Spleen (tissue), 11 donors: Measurements from ENCODE around the gene POLD3. TPM values are rescaled to one million over a fixed set of nuclear protein-coding genes. Genes with fewer than 3 reads are reported as not detected.

Experiments used
- DNase-seq: peaks from one replicate; pipeline ENCODE4 v3.0.0-alpha.2; 2020
- H3K27ac ChIP-seq, 8 donors: fragments of 200-600 bp; sonication (generic) in 7 of 8; 1 replicate in 4 of 8; 2 replicates in 4 of 8; pipeline versions ENCODE4 v1.5.0 to v1.8.0; 2016 to 2021; ENCODE audit warnings: inconsistent platforms in 4 of 8, mild to moderate bottlenecking in 4 of 8, moderate library complexity in 1 of 8
- H3K27me3 ChIP-seq, 7 donors: fragments of 200-600 bp; sonication (generic) in 6 of 7; replicated peaks in 1 of 7; 1 replicate in 4 of 7; 2 replicates in 3 of 7; pipeline versions ENCODE4 v1.5.0 to v1.8.0; 2016 to 2021; ENCODE audit warnings: inconsistent platforms in 3 of 7, mild to moderate bottlenecking in 1 of 7
- H3K36me3 ChIP-seq, 6 donors: fragments of 200-600 bp; sonication (generic) in 5 of 6; 1 replicate in 4 of 6; 2 replicates in 2 of 6; pipeline versions ENCODE4 v1.5.0 to v1.8.0; 2016 to 2021; ENCODE audit warnings: inconsistent platforms in 2 of 6
- H3K4me1 ChIP-seq, 6 donors: fragments of 200-600 bp; sonication (generic) in 5 of 6; 1 replicate in 3 of 6; 2 replicates in 3 of 6; pipeline versions ENCODE4 v1.5.0 to v1.8.0; 2016 to 2021; ENCODE audit warnings: inconsistent platforms in 3 of 6
- H3K4me3 ChIP-seq, 8 donors: fragments of 200-600 bp; sonication (generic) in 7 of 8; 1 replicate in 4 of 8; 2 replicates in 4 of 8; pipeline versions ENCODE4 v1.5.0 to v1.8.0; 2016 to 2021; ENCODE audit warnings: inconsistent platforms in 4 of 8, mild to moderate bottlenecking in 4 of 8, moderate library complexity in 2 of 8
- H3K9me3 ChIP-seq, 8 donors: fragments of 200-600 bp; sonication (generic) in 7 of 8; 1 replicate in 4 of 8; 2 replicates in 4 of 8; pipeline versions ENCODE4 v1.5.0 to v1.8.0; 2016 to 2021; ENCODE audit warnings: inconsistent platforms in 4 of 8
- POLR2A ChIP-seq, 3 donors: fragments of 450-650 bp; IDR thresholded peaks; one replicate each; pipeline ENCODE4 v1.5.1; 2017; ENCODE audit warnings: antibody characterized with exemption in 3 of 3, mild to moderate bottlenecking in 1 of 3
- POLR2AphosphoS5 ChIP-seq, 3 donors: sonication (generic); formaldehyde crosslinking; IDR thresholded peaks; one replicate each; pipeline ENCODE4 v1.5.1; 2017; ENCODE audit warnings: antibody characterized with exemption in 3 of 3
- WGBS, 5 donors: extraction: QIAGEN DNeasy Blood & Tissue Kit in 3 of 5; methylation state at CpG; one replicate each; pipeline versions ENCODE4 v1.1.5 to v1.1.7; 2013 to 2018; 5-methylcytosine and 5-hydroxymethylcytosine counted together
- intact Hi-C: fragments of 100-400 bp; cut with DNase I; formaldehyde crosslinking; loops from one replicate; pipeline ENCODE4 v1.15.0; 2023; ENCODE audit warnings: low total_unique reads
- polyA plus RNA-seq, 3 donors: library from polyadenylated mRNA; stranded (reverse); fragments of 200-250 nt; gene quantifications; one replicate each; pipeline ENCODE4 v1.2.1, GENCODE V29; 2013
- total RNA-seq, 7 donors: library from RNA; depleted of rRNA in 3 of 7; stranded (reverse); fragments of >200 nt in 3 of 7; fragmentation: NEBNext Ultra II Directional in 4 of 7; extraction: Animal tissue kit (Norgen Biotek cat#: 25700) in 4 of 7; gene quantifications; one replicate each; pipeline versions ENCODE4 v1.1.0 to v1.2.1, GENCODE V29; 2016 to 2021
- TF ChIP-seq, protein P1 (sequence below), 11 experiments: fragments of 200-600 bp in 7 of 11; fragments of 450-650 bp in 4 of 11; sonication (generic) in 4 of 11; IDR thresholded peaks in 8 of 11; conservative IDR thresholded peaks in 3 of 11; 1 replicate in 7 of 11; 2 replicates in 4 of 11; pipeline versions ENCODE4 v1.4.0 to v1.8.0; 2016 to 2021; ENCODE audit warnings: antibody characterized with exemption in 11 of 11, inconsistent platforms in 4 of 11, mild to moderate bottlenecking in 1 of 11
- donor health status: healthy with polysubstance abuse.
- donor health status: DM: no; HTN: no; CAD: no; lungs with moderate emphysema.
- donor health status: DM: no; HTN: no; CAD: no.
- donor health status: Bipolar disorder and iron deficiency.
- donor health status: healthy.
- donor health status: DM: no; HTN: no; CAD: no.
- donor health status: DM: yes; HTN: yes; CAD: no.

Gene POLD3
- total and polyA plus RNA-seq, 10 donors = 5.0 to 23.1 (median 16.6) TPM

DNA sequence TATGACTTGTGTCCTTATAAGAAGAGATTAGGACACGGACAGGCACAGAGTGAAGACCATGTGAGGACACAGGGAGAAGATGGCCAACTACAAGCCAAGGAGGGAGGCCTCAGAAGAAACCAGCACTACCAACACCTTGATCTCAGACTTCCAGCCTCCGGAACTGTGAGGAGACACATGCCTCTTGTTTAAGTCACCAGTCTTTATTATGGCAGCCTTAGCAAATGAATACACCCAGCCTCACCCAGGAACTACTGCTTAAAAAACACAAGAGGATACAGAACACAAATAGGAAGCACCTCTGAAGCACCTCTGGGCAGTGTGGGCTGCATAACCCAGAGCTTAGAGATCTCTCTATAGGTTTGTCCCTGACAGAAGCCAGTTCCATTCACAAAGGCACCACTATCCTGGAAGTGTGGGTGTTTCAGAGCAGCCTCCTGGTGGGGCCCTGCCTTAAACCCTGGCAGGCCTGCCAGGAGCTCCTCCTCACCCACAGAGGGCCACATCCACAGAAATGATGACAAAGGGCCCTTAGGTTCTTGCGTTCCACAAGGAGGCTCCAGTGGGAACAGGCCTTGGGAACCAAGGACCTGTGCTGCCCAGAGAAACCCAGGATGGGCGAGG is 80.1 kb downstream of the POLD3 start:
- Histone ChIP-seq H3K27ac (peak overlapping the region; percentile 11 to 71 (median 55)), H3K36me3 (no peaks in the 10 kb centered on the region), H3K27me3 (no peaks in the 10 kb centered on the region), H3K4me1 (peaks cover 0 to 19% (median 7%) of the 10 kb centered on the region in 6 donors), H3K9me3 (no peaks in the 10 kb centered on the region), H3K4me3 (no peak overlapping the region)
- intact Hi-C loops = no loop called here
- DNase-seq = no peak
- WGBS, 5 donors = 62 to 84% (median 78%) methylated on average over 4 of the region's 4 CpGs
- TF ChIP-seq, protein P1, sequence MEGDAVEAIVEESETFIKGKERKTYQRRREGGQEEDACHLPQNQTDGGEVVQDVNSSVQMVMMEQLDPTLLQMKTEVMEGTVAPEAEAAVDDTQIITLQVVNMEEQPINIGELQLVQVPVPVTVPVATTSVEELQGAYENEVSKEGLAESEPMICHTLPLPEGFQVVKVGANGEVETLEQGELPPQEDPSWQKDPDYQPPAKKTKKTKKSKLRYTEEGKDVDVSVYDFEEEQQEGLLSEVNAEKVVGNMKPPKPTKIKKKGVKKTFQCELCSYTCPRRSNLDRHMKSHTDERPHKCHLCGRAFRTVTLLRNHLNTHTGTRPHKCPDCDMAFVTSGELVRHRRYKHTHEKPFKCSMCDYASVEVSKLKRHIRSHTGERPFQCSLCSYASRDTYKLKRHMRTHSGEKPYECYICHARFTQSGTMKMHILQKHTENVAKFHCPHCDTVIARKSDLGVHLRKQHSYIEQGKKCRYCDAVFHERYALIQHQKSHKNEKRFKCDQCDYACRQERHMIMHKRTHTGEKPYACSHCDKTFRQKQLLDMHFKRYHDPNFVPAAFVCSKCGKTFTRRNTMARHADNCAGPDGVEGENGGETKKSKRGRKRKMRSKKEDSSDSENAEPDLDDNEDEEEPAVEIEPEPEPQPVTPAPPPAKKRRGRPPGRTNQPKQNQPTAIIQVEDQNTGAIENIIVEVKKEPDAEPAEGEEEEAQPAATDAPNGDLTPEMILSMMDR (IDR thresholded peaks at IDR 0.05 in 8 of 11, conservative IDR thresholded peaks at IDR 0.05 in 3 of 11) = no peak
- no peak for TF ChIP-seq POLR2AphosphoS5 (IDR thresholded peaks at IDR 0.05)

GRCh38 chr11:74672956-74673692 is 80.7 kb downstream of the POLD3 start:
- intact Hi-C loops = no loop called here
- H3K4me3 ChIP-seq = no peak overlapping the region
- 55 to 74% (median 63%) methylated on average over 12 of the region's 12 CpGs for WGBS, 5 donors
- peak overlapping the region in 7 of 8 donors; percentile 11 to 71 (median 55) for H3K27ac ChIP-seq
- TF ChIP-seq POLR2A (IDR thresholded peaks at IDR 0.05) (no peak), POLR2AphosphoS5 (IDR thresholded peaks at IDR 0.05) (peak; percentile 60 to 84 (median 75))
- TF ChIP-seq, protein P1 (IDR thresholded peaks at IDR 0.05 in 8 of 11, conservative IDR thresholded peaks at IDR 0.05 in 3 of 11) = no peak
- H3K4me1 ChIP-seq = peaks cover 0 to 19% (median 7%) of the 10 kb centered on the region in 6 donors
- DNase-seq = peak; percentile 46
- no peaks in the 10 kb centered on the region for H3K36me3 ChIP-seq
- H3K27me3 ChIP-seq = no peaks in the 10 kb centered on the region
- H3K9me3 ChIP-seq = no peaks in the 10 kb centered on the region

- WGBS, 5 donors = 88 to 96% (median 93%) methylated on average over 7 of the region's 7 CpGs
- no peak overlapping the region for H3K4me3 ChIP-seq
- H3K36me3 ChIP-seq = no peaks in the 10 kb centered on the region
- peak overlapping the region in 7 of 8 donors; percentile 11 to 71 (median 55) for H3K27ac ChIP-seq
- intact Hi-C loops = no loop called here
- no peaks in the 10 kb centered on the region for H3K9me3 ChIP-seq
- H3K4me1 ChIP-seq = peaks cover 0 to 19% (median 7%) of the 10 kb centered on the region in 6 donors
- DNase-seq = peak; percentile 37
- no peak for TF ChIP-seq POLR2AphosphoS5 (IDR thresholded peaks at IDR 0.05)
- TF ChIP-seq, protein P1 (IDR thresholded peaks at IDR 0.05 in 8 of 11, conservative IDR thresholded peaks at IDR 0.05 in 3 of 11) = no peak
- no peak for TF ChIP-seq POLR2A (IDR thresholded peaks at IDR 0.05)
- H3K27me3 ChIP-seq = no peaks in the 10 kb centered on the region
These were observed 81.4 kb downstream of the POLD3 start for GRCh38 chr11:74673693-74674360.

DNA sequence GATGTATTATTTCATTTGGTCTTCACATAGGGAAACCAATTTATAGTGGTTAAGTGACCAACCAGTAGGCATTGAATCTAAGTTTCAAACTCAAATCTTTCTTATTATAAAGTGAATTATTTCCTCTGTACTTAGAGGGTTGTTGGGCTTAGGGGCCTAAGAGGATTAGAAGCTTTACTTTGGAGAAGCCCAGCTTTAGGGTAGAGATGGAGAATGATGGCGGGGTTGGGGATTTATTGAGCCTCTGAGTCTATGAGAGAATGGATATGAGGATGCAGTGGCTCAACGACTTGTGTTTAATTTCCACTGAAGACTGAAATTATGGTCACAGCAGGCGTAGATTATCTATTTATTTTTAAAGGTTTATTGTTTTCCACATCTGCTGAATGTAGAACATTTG is 83.4 kb downstream of the POLD3 start:
- intact Hi-C loops = no loop called here
- H3K4me1 ChIP-seq = peaks cover 0 to 19% (median 7%) of the 10 kb centered on the region in 6 donors
- TF ChIP-seq, protein P1 (IDR thresholded peaks at IDR 0.05 in 8 of 11, conservative IDR thresholded peaks at IDR 0.05 in 3 of 11) = no peak
- TF ChIP-seq POLR2AphosphoS5 (IDR thresholded peaks at IDR 0.05) (no peak), POLR2A (IDR thresholded peaks at IDR 0.05) (no peak)
- 83 to 95% (median 92%) methylated on average over 3 of the region's 3 CpGs for WGBS, 5 donors
- no peaks in the 10 kb centered on the region for H3K9me3 ChIP-seq
- no peak overlapping the region for H3K4me3 ChIP-seq
- H3K27ac ChIP-seq = no peak overlapping the region
- no peak for DNase-seq
- no peaks in the 10 kb centered on the region for H3K27me3 ChIP-seq
- no peaks in the 10 kb centered on the region for H3K36me3 ChIP-seq
